K562 (cell line): Measurements from ENCODE around the gene GABRR3. TPM values are rescaled to one million over a fixed set of nuclear protein-coding genes. Genes with fewer than 3 reads are reported as not detected.

Experiments used
- ATAC-seq: fragments of 200-7000 bp; cut with Tn5 transposase; 3 replicates; pipeline ENCODE4 v1.9.1; 2020; ENCODE audit warnings: moderate library complexity
- BruUV-seq: library from RNA; stranded (reverse); fragments of 400-500 nt; replicated peaks from 2 replicates; lab custom pipeline; 2021; lab: Mats Ljungman, UMichigan
- CTCF ChIA-PET: fragments of 300-600 bp; formaldehyde crosslinking; extraction: SDS; loops from one replicate; lab custom pipeline; 2021; ENCODE audit warnings: low intra/inter-chr PET ratio; lab: Yijun Ruan, JAX
- POLR2A ChIA-PET: fragments of 300-600, 350-650 bp; sonication (Branson Sonifier 250); formaldehyde crosslinking; extraction: SDS; loops from one replicate; lab custom pipeline; 2021; ENCODE audit warnings: antibody characterized with exemption, inconsistent platforms; lab: Yijun Ruan, JAX
- DNase-seq, 4 experiments: peaks; one replicate each; pipeline versions ENCODE4 v3.0.0 to v3.0.0-alpha.2; 2011 to 2018; ENCODE audit warnings: low spot score in 3 of 4, mixed read lengths in 3 of 4; ENCODE audit errors: extremely low read depth in 1 of 4
- FAIRE-seq: peaks from 2 replicates; lab custom pipeline; 2011; peaks lifted over from hg19 to GRCh38; lab: Jason Lieb, UNC
- H2AFZ ChIP-seq: 2 replicates; pipeline ENCODE4 v1.6.0; 2011; ENCODE audit warnings: low read depth, low read length, control low read depth, inconsistent platforms
- H3K27ac ChIP-seq: fragments of 200-600 bp; 3 replicates; pipeline ENCODE4 v1.8.0; 2011; ENCODE audit warnings: low read depth, mild to moderate bottlenecking, control low read depth, inconsistent platforms, low read length, moderate library complexity, mixed read lengths; ENCODE audit errors: extremely low read depth
- H3K27me3 ChIP-seq, 2 experiments: fragments of 300-600 bp in 1 of 2; 2 replicates in 1 of 2; 3 replicates in 1 of 2; pipeline versions ENCODE4 v1.6.0 to v1.8.0; 2011; ENCODE audit warnings: inconsistent platforms in 2 of 2, low read length in 2 of 2, mild to moderate bottlenecking in 1 of 2, mixed read lengths in 1 of 2, moderate library complexity in 1 of 2; ENCODE audit not compliant: control insufficient read depth in 2 of 2, insufficient read depth in 2 of 2
- H3K36me3 ChIP-seq: fragments of 300-600 bp; 3 replicates; pipeline ENCODE4 v1.8.0; 2011; ENCODE audit warnings: mild to moderate bottlenecking, low read length, inconsistent platforms; ENCODE audit not compliant: control insufficient read depth, insufficient read depth
- H3K4me1 ChIP-seq, 2 experiments: fragments of 200-600 bp in 1 of 2; replicated peaks in 1 of 2; 2 replicates in 1 of 2; 3 replicates in 1 of 2; pipeline versions ENCODE4 v1.5.1 to v1.8.0; 2011; ENCODE audit warnings: inconsistent platforms in 2 of 2, low read length in 2 of 2, mild to moderate bottlenecking in 1 of 2, mixed read lengths in 1 of 2, moderate library complexity in 1 of 2; ENCODE audit not compliant: control insufficient read depth in 2 of 2, insufficient read depth in 2 of 2
- H3K4me2 ChIP-seq: 2 replicates; pipeline ENCODE4 v1.6.1; 2011; ENCODE audit warnings: low read length, control low read depth, inconsistent platforms, mixed read lengths; ENCODE audit not compliant: insufficient read depth
- H3K4me3 ChIP-seq: fragments of 200-600 bp; sonication (generic), shearing (Covaris generic); 2 replicates; pipeline ENCODE4 v1.5.1; 2016; ENCODE audit warnings: control low read depth, inconsistent platforms
- H3K79me2 ChIP-seq: fragments of 200-600 bp; 3 replicates; pipeline ENCODE4 v1.8.0; 2011; ENCODE audit warnings: low read length, inconsistent platforms; ENCODE audit not compliant: control insufficient read depth, insufficient read depth
- H3K9ac ChIP-seq, 2 experiments: 2 replicates each; pipeline versions ENCODE4 v1.6.0 to v1.6.1; 2011; ENCODE audit warnings: low read depth in 2 of 2, low read length in 2 of 2, control low read depth in 1 of 2, inconsistent platforms in 1 of 2, mild to moderate bottlenecking in 1 of 2, mixed read lengths in 1 of 2; ENCODE audit not compliant: insufficient read depth in 1 of 2
- H3K9me1 ChIP-seq: one replicate; pipeline ENCODE4 v1.6.0; 2011; ENCODE audit warnings: inconsistent platforms, mild to moderate bottlenecking, low read length, moderate library complexity; ENCODE audit not compliant: control insufficient read depth, insufficient read depth
- H3K9me3 ChIP-seq: replicated peaks from 2 replicates; pipeline ENCODE4 v1.5.1; 2011; ENCODE audit warnings: low read depth, low read length, inconsistent platforms; ENCODE audit not compliant: control insufficient read depth, insufficient read depth
- H4K20me1 ChIP-seq: replicated peaks from 2 replicates; pipeline ENCODE4 v1.6.1; 2011; ENCODE audit warnings: low read length, inconsistent platforms, mixed read lengths; ENCODE audit not compliant: control insufficient read depth, insufficient read depth
- CC2D1A ChIP-seq: fragments of 450-650 bp; IDR thresholded peaks from 2 replicates; pipeline ENCODE4 v1.6.1; 2017; ENCODE audit warnings: mild to moderate bottlenecking
- CHCHD3 ChIP-seq: fragments of 250-450 bp; sonication (Bioruptor Pico); IDR thresholded peaks from 2 replicates; pipeline ENCODE4 v2.1.2; 2022; ENCODE audit warnings: mild to moderate bottlenecking
- EZH2 ChIP-seq: IDR thresholded peaks from 2 replicates; pipeline ENCODE4 v1.6.1; 2012; ENCODE audit warnings: low read depth, mild to moderate bottlenecking, inconsistent platforms, low read length, borderline replicate concordance
- GABPB2 ChIP-seq: fragments of 250-450 bp; sonication (Bioruptor Pico); conservative IDR thresholded peaks from 2 replicates; pipeline ENCODE4 v1.5.1; 2021; ENCODE audit warnings: mild to moderate bottlenecking
- IRF2 ChIP-seq: sonication (generic); formaldehyde crosslinking; IDR thresholded peaks from 2 replicates; pipeline ENCODE4 v1.8.1; 2022; ENCODE audit warnings: mild to moderate bottlenecking, missing genetic modification reagents
- KLF1 ChIP-seq: fragments of 450-650 bp; IDR thresholded peaks from 2 replicates; pipeline ENCODE4 v1.6.1; 2016; ENCODE audit warnings: missing genetic modification characterization, missing compliant biosample characterization
- KLF10 ChIP-seq: fragments of 250-450 bp; sonication (Bioruptor Pico); IDR thresholded peaks from 2 replicates; pipeline ENCODE4 v1.6.1; 2021; ENCODE audit warnings: matching md5 sums
- KLF6 ChIP-seq: fragments of 250-450 bp; sonication (Bioruptor Pico); IDR thresholded peaks from 2 replicates; pipeline ENCODE4 v1.4.0; 2020; ENCODE audit warnings: mild to moderate bottlenecking, moderate library complexity, borderline replicate concordance
- MAFF ChIP-seq: IDR thresholded peaks from 2 replicates; pipeline ENCODE4 v1.6.1; 2012; ENCODE audit warnings: low read length, improper control_type of control experiment
- NCOA4 ChIP-seq: fragments of 450-650 bp; IDR thresholded peaks from 2 replicates; pipeline ENCODE4 v1.6.1; 2018; ENCODE audit warnings: mild to moderate bottlenecking; ENCODE audit not compliant: partially characterized antibody
- OTX1 ChIP-seq: fragments of 450-650 bp; formaldehyde crosslinking; IDR thresholded peaks from 2 replicates; pipeline ENCODE4 v1.4.0; 2022; ENCODE audit warnings: mild to moderate bottlenecking
- PHF20 ChIP-seq: fragments of 450-650 bp; IDR thresholded peaks from 2 replicates; pipeline ENCODE4 v1.6.1; 2018; ENCODE audit not compliant: partially characterized antibody
- PPARD ChIP-seq: fragments of 250-450 bp; sonication (Bioruptor Pico); IDR thresholded peaks from 2 replicates; pipeline ENCODE4 v1.8.0; 2022; ENCODE audit warnings: inconsistent platforms, mild to moderate bottlenecking, moderate library complexity
- PYGO2 ChIP-seq: fragments of 450-650 bp; IDR thresholded peaks from 2 replicates; pipeline ENCODE4 v1.6.1; 2016; ENCODE audit warnings: mild to moderate bottlenecking, missing genetic modification characterization, moderate library complexity, missing compliant biosample characterization
- SMAD3 ChIP-seq: fragments of 450-650 bp; formaldehyde crosslinking; conservative IDR thresholded peaks from 2 replicates; pipeline ENCODE4 v1.4.0; 2020; ENCODE audit warnings: mild to moderate bottlenecking
- TCF3 ChIP-seq: sonication (generic); formaldehyde crosslinking; IDR thresholded peaks from 2 replicates; pipeline ENCODE4 v1.4.0; 2020; ENCODE audit warnings: mild to moderate bottlenecking, missing genetic modification reagents
- ZC3H8 ChIP-seq: fragments of 450-650 bp; IDR thresholded peaks from 2 replicates; pipeline ENCODE4 v1.6.1; 2017
- ZFPM2 ChIP-seq: fragments of 250-450 bp; sonication (Bioruptor Pico); IDR thresholded peaks from 2 replicates; pipeline ENCODE4 v1.5.1; 2022; ENCODE audit warnings: mild to moderate bottlenecking
- ZNF143 ChIP-seq: sonication (generic); formaldehyde crosslinking; IDR thresholded peaks from 2 replicates; pipeline ENCODE4 v1.9.0; 2022; ENCODE audit warnings: mild to moderate bottlenecking, missing genetic modification reagents
- ZNF232 ChIP-seq: sonication (generic); formaldehyde crosslinking; IDR thresholded peaks from 2 replicates; pipeline ENCODE4 v1.8.0; 2022; ENCODE audit warnings: mild to moderate bottlenecking, missing genetic modification reagents
- ZNF263 ChIP-seq: sonication (generic); formaldehyde crosslinking; IDR thresholded peaks from 2 replicates; pipeline ENCODE4 v1.8.0; 2022; ENCODE audit warnings: mild to moderate bottlenecking, missing genetic modification reagents, borderline replicate concordance
- ZNF311 ChIP-seq: fragments of 250-450 bp; sonication (Bioruptor Pico); IDR thresholded peaks from 2 replicates; pipeline ENCODE4 v1.4.0; 2020; ENCODE audit warnings: mild to moderate bottlenecking, moderate library complexity
- ZNF586 ChIP-seq: fragments of 450-650 bp; formaldehyde crosslinking; conservative IDR thresholded peaks from 2 replicates; pipeline ENCODE4 v1.4.0; 2020; ENCODE audit warnings: mild to moderate bottlenecking, moderate library complexity
- WGBS: fragments of 100-300 bp; shearing (Covaris generic); methylation state at CpG from one replicate; pipeline ENCODE4 v1.1.6; 2016; ENCODE audit warnings: low coverage, mixed read lengths; ENCODE audit not compliant: insufficient coverage; ENCODE audit errors: missing lambda C conversion rate; 5-methylcytosine and 5-hydroxymethylcytosine counted together
- in situ Hi-C: fragments of 300-500 bp; cut with MboI; formaldehyde crosslinking; loops from 4 replicates; pipeline ENCODE4 v1.15.0; 2018; ENCODE audit warnings: inconsistent platforms, mixed read lengths
- intact Hi-C: fragments of 100-400 bp; cut with micrococcal nuclease; formaldehyde crosslinking; loops from 2 replicates; pipeline ENCODE4 v1.14.2; 2022
- polyA plus RNA-seq, 8 experiments: library from polyadenylated mRNA; depleted of rRNA in 4 of 8; stranded (reverse) in 5 of 8; unstranded in 3 of 8; fragments of >200 nt; fragmentation: Nextera tagmentation in 2 of 8; fragmentation: Illumina TruSeq in 1 of 8; extraction: Ambion mirVana in 2 of 8; extraction: Trizol in 1 of 8; gene quantifications; 2 replicates each; pipeline versions ENCODE4 v1.2.1 to v1.2.3, GENCODE V29; 2011 to 2014; ENCODE audit warnings: inconsistent platforms in 1 of 8, missing spikeins in 1 of 8
- total RNA-seq, 7 experiments: library from RNA; depleted of rRNA in 6 of 7; stranded (reverse); fragments of >200 nt in 6 of 7; fragmentation: Illumina TruSeq in 2 of 7; extraction: Trizol in 2 of 7; gene quantifications; 2 replicates each; pipeline versions ENCODE4 v1.2.1 to v1.2.3, GENCODE V29; 2011 to 2021; ENCODE audit warnings: low replicate concordance in 1 of 7
- TF ChIP-seq, protein P1 (sequence below): fragments of 450-650 bp; formaldehyde crosslinking; IDR thresholded peaks from 2 replicates; pipeline ENCODE4 v1.4.0; 2020; ENCODE audit warnings: mild to moderate bottlenecking, mixed read lengths
- TF ChIP-seq, protein P2 (sequence below), 2 experiments: fragments of 450-650 bp in 1 of 2; sonication (generic) in 1 of 2; formaldehyde crosslinking in 1 of 2; IDR thresholded peaks in 1 of 2; conservative IDR thresholded peaks in 1 of 2; 2 replicates each; pipeline versions ENCODE4 v1.6.1 to v1.8.1; 2016 to 2023; ENCODE audit warnings: mild to moderate bottlenecking in 2 of 2, moderate library complexity in 2 of 2, inconsistent platforms in 1 of 2, missing genetic modification reagents in 1 of 2

The GABRR3 gene
- total and polyA plus RNA-seq, 9 of the 15 experiments (the other 6 are each of a cell fraction or from before 2014, with no cell fraction given) = not detected

DNA sequence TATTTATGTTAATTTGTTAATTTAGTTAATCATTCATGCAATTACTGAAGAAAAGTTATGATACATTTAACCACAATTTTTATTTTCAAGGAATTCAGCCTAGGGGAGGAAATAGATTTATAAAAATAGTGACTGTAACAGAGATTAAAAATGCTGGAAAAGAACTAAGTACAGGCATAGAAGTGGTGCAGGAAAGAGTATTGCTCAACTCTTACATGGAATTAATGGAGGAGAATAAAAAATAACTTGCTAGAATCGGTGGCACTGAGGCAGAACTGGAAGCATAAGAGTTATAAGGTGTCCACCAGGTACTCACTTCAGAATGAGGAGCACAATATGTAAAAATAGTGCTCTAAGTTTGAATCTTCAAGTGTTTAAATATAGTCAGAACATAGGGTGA is 38.4 kb upstream of the GABRR3 start (continued):
- TF ChIP-seq ZNF586 (CRISPR knock-in tag) (no peak), PHF20 (no peak), ZNF311 (no peak), SMAD3 (CRISPR knock-in tag) (no peak), ZNF143 (CRISPR knock-in tag) (no peak), PYGO2 (tag) (no peak)

DNA sequence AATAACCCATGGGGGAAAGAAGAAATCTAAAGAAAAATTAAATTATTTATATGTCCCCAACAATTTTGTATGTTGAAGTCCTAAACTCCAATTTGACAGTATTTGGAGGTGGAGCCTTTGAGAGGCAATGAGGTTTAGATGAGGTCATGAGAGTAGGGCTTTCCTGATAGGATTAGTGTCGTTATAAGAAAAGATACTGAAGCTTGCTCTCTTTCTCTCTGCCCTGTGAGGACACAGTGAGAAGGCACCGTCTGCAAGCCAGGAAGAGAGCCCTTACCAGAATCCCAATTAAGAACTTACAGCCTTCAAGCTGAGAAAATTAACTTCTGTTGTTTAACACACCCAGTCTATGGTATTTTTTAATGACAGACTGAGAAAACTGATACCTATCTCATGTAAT is 35.7 kb upstream of the GABRR3 start:
- DNase-seq (no peak), ATAC-seq (no peak), FAIRE-seq (no peak)
- Histone ChIP-seq H4K20me1 (no peaks in the 10 kb centered on the region), H3K27ac (no peak overlapping the region), H3K27me3 (no peaks in the 10 kb centered on the region), H3K9ac (no peak overlapping the region), H3K4me2 (no peak overlapping the region), H3K9me3 (no peaks in the 10 kb centered on the region), H3K4me3 (no peak overlapping the region), H3K4me1 (no peaks in the 10 kb centered on the region), H3K9me1 (no peaks in the 10 kb centered on the region), H3K36me3 (no peaks in the 10 kb centered on the region), H3K79me2 (no peaks in the 10 kb centered on the region), H2AFZ (no peak overlapping the region)
- intact Hi-C loops (no loop called here), in situ Hi-C loops (no loop called here)
- POLR2A ChIA-PET = no interaction called here
- BruUV-seq = no TSS peak
- CTCF ChIA-PET = no interaction called here
- WGBS = 0% methylated on average over 1 of the region's 2 CpGs
- TF ChIP-seq KLF6 (CRISPR knock-in tag) = no peak
- no peak for TF ChIP-seq NCOA4
- TF ChIP-seq TCF3 (CRISPR knock-in tag) = no peak
- no peak for TF ChIP-seq IRF2
- TF ChIP-seq, protein P1, sequence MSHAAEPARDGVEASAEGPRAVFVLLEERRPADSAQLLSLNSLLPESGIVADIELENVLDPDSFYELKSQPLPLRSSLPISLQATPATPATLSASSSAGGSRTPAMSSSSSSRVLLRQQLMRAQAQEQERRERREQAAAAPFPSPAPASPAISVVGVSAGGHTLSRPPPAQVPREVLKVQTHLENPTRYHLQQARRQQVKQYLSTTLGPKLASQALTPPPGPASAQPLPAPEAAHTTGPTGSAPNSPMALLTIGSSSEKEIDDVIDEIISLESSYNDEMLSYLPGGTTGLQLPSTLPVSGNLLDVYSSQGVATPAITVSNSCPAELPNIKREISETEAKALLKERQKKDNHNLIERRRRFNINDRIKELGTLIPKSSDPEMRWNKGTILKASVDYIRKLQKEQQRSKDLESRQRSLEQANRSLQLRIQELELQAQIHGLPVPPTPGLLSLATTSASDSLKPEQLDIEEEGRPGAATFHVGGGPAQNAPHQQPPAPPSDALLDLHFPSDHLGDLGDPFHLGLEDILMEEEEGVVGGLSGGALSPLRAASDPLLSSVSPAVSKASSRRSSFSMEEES (CRISPR knock-in tag) = no peak
- no peak for TF ChIP-seq ZNF232
- no peak for TF ChIP-seq OTX1
- no peak for TF ChIP-seq GABPB2
- TF ChIP-seq EZH2 = no peak
- TF ChIP-seq ZC3H8 = no peak
- TF ChIP-seq CC2D1A = no peak
- no peak for TF ChIP-seq KLF10 (CRISPR knock-in tag)
- TF ChIP-seq ZFPM2 (CRISPR knock-in tag) = no peak
- TF ChIP-seq KLF1 = no peak
- no peak for TF ChIP-seq CHCHD3 (CRISPR knock-in tag)
- no peak for TF ChIP-seq MAFF
- TF ChIP-seq, protein P2, sequence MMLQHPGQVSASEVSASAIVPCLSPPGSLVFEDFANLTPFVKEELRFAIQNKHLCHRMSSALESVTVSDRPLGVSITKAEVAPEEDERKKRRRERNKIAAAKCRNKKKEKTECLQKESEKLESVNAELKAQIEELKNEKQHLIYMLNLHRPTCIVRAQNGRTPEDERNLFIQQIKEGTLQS (IDR thresholded peaks at IDR 0.05) = no peak
- TF ChIP-seq, protein P2 (CRISPR knock-in tag; conservative IDR thresholded peaks at IDR 0.05) = no peak
- no peak for TF ChIP-seq PPARD
- TF ChIP-seq ZNF263 (CRISPR knock-in tag) = no peak
